Measurements from ENCODE around the gene ST3GAL4.

The ST3GAL4 gene

DNA sequence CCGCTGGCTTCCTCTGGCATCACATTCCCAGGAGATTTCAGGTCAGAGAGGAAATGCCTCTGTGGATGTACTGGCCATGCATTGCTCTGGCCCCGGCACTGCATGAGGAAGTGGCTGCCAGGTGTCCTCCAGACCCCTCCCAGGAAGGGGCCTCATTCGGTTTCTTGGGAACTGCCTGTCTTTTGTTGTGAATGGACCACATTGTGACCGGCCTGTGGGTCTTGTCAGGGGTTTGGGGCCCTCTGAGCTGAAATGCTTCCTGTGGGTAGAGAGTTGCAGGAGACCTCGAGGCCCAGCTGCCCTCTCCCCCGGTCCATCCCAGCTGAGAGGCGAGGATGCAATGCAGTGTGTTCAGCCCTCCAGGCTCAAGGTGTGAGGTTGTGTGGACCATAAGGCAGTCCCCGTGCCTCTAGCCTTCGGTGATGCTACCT lies 18.8 kb upstream of the ST3GAL4 start:
- TF ChIP-seq, protein P1, sequence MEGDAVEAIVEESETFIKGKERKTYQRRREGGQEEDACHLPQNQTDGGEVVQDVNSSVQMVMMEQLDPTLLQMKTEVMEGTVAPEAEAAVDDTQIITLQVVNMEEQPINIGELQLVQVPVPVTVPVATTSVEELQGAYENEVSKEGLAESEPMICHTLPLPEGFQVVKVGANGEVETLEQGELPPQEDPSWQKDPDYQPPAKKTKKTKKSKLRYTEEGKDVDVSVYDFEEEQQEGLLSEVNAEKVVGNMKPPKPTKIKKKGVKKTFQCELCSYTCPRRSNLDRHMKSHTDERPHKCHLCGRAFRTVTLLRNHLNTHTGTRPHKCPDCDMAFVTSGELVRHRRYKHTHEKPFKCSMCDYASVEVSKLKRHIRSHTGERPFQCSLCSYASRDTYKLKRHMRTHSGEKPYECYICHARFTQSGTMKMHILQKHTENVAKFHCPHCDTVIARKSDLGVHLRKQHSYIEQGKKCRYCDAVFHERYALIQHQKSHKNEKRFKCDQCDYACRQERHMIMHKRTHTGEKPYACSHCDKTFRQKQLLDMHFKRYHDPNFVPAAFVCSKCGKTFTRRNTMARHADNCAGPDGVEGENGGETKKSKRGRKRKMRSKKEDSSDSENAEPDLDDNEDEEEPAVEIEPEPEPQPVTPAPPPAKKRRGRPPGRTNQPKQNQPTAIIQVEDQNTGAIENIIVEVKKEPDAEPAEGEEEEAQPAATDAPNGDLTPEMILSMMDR (conservative IDR thresholded peaks at IDR 0.05; ENCODE audit: low read length): no peak
- no peak overlapping the region for H3K4me3 ChIP-seq (ENCODE audit: low read length)
- DNase-seq (ENCODE audit: low read depth): no peak

DNA sequence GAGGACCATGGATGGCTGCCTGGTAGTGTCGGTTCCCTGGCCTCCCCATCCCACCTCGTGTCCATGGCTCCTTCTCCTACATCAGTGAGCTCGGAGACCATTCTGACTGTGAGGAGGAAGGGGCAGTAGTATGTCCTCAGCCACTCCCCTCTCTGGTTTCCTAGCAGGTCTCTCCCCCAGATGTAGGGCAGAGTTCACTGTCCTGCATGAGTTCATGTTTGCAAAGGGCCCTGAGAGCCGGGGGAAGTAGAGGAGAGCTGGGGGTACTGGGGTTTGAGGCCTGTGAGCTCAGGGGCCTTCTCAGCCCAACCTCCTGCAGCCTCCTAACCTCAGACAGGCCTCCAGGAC lies 18.4 kb upstream of the ST3GAL4 start:
- DNase-seq (ENCODE audit: low read depth): no peak
- TF ChIP-seq, protein P1 (conservative IDR thresholded peaks at IDR 0.05; ENCODE audit: low read length): no peak
- no peak overlapping the region for H3K4me3 ChIP-seq (ENCODE audit: low read length)

DNA sequence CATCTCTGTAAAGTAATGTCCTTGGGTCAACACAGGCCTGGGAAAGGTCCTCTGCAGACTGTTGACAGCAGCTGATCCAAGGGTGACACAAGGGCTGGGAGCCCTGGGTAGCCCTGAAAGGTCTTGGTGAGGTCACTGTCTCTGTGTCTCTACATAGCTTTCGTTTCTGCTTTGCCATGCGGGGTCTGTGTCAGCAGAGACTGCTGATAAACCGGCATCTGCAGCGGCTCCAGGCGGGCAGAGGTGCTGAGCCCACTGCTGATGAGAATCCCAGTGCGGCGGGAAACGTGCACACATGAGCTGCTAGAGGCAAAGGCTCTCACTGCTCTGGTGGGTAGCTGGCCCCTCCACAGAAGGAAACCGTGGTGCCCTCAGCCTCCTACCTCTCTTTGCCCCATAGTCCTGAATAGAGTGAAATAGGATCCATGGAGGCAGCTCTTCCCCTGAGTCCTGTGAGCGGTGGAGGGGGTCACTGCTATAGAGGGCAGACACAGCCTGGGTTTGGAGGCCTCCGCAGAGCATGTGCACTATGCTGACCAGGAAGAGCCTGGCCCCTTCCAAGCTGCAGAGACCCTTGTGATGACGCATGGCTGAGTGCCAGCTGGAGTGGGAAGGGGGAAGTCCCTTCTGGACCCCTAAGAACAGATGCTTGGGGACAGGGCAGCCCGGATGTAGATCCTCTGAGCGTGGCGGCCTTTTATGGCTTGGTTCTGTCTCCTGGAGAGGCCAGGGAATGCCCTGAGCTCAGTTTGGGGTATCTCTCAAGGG lies 17.8 kb upstream of the ST3GAL4 start:
- TF ChIP-seq, protein P1 (conservative IDR thresholded peaks at IDR 0.05; ENCODE audit: low read length): no peak
- H3K4me3 ChIP-seq (ENCODE audit: low read length): no peak overlapping the region
- no peak for DNase-seq (ENCODE audit: low read depth)

DNA sequence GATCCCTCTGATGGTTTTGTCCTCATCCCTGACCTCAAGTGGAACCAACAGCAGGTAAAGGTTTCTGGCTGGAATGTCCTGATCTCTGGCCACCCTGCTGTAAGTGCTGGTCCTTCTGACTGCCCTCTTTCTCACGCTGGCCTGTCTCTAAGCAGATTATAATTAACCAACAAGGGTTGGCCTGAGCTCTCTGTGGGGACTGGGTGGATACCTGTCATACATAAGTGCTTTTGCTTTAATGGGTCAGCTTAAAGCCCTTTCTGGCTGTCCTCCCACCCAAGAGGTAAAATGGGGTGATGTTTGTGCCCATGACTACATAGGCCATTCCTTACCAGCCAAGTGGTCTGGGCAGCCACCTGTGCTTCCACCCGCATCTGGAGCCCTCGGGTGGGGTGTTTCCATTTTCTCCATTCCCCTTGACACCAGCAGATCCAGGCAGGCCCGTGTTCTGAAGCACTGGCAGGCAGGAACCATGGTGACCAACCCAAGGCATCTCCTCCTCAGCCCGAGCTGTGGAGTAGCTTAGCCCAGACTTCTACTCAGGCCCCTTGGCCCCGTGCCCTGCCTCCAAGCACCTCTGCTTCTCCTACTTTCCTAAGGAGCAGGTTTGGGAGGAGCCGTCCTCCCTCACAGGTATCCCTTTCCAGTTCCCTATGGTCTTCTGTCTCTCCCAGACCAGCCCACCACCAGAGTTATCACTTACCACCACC lies 17.0 kb upstream of the ST3GAL4 start:
- TF ChIP-seq, protein P1 (conservative IDR thresholded peaks at IDR 0.05; ENCODE audit: low read length): no peak
- DNase-seq (ENCODE audit: low read depth): no peak
- H3K4me3 ChIP-seq (ENCODE audit: low read length): no peak overlapping the region

DNA sequence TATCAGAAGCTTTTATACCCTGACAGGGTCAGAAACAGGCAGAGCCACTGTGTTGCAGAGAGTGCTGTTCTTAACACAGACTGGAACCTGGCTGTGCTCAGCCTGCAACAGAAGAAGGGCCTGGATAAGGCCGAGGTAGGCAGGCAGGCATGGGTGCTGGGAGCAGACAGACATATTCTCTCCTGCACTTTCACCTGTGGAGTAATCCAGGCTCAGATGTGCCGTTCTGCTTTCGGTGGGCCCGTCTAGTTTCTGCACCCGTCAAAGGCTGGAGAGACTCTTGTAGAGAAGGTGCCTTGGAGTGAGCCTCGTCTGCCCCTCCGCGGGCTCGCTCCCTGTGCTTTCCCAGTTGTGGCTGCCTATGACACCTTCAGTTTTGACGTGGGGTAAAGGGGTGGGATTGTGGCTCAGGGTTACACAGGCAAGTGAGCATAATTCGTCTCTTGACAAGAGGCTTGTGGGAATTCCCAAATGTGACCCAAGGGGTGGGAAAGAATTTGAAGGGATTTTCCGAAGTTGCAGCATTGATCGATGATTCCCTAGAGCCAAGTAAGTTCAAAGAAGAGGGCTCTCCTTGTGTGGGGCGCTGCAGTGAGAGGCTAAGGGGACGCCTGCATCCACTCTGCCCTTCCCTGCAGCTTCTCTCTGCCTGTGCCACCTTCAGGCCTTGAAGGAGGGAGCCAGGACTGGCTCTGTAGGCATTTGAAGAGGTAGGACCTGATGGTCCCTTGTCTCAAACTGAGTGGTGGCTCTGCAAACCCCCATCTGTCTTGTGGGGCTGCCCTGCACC lies 16.2 kb upstream of the ST3GAL4 start:
- no peak for DNase-seq (ENCODE audit: low read depth)
- TF ChIP-seq, protein P1 (conservative IDR thresholded peaks at IDR 0.05; ENCODE audit: low read length): no peak
- H3K4me3 ChIP-seq (ENCODE audit: low read length): no peak overlapping the region

DNA sequence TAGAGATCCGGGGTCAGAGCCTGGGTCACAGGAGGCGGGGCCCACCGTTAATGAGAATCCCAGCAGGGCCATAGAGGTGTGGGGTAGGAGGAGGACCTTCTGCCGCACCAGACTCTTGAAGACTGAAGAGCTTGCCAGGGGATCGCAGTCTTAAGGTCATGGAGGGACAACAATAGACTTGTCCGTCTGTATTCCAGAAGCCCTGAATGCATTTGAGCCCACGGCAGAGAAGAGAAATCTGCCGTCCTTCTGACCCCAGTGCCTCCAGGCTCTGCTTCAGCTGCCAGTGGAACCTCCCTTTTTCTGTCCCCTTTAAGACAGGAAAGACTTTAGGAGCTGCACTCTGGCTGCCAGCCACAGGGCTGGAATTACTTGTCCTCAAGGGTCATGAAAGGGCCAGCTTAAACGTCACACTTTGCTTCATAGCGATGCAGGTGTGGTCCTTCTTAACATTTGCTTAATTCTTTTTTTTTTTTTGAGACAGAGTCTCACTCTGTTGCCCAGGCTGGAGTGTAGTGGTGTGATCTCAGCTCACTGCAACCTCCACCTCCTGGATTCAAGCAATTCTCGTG lies 15.5 kb upstream of the ST3GAL4 start:
- DNase-seq (ENCODE audit: low read depth): peak; percentile 64
- no peak overlapping the region for H3K4me3 ChIP-seq (ENCODE audit: low read length)
- TF ChIP-seq, protein P1 (conservative IDR thresholded peaks at IDR 0.05; ENCODE audit: low read length): no peak

All from AG10803 (cell line).